ENCODE results near the gene STK32C. TPM values are rescaled to one million over a fixed set of nuclear protein-coding genes. Genes with fewer than 3 reads are reported as not detected.

Gene STK32C
- total RNA-seq, 2 donors from 2014 or later: 0.78 to 4.0 TPM

DNA sequence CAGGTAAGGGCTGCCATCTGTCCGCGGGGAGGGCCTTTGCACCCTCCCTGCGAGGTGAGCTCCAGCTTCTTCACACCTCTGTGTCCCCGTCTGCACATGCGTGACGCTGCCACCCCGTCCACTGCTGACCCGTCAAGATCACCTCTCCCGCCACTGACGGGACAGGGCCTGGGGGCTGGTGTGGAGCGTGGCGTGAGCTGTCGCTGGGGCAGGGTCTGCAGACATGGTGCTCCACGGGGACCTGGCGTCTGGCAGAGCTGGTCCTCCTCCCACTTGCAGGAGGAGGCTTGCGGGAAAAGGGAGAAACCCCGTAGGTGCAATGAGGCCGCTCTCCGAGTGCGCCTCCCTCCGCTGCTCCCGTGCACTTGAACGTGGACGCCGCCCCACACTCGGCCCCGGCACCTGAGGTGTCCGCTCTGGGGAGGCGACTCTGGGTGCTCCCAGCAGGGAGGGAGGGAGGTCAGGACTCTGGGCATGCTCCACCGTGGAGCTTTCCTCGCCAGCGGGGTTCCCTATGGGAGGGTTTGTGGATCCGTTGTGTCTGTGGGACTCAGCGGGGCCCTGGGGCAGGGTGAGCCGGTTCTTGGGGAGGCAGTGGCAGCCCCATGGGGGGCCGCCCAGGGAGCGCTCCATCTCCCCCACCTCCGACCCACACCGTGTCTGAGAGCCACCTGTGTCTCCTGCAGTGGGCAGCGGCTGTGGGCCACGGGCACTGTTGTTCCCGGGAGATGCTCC lies 138.6 kb downstream of the STK32C start:
- no peak for ATAC-seq
- peaks cover 0 to 3% of the 10 kb centered on the region in 2 donors for H3K27me3 ChIP-seq
- intact Hi-C loops (cut with DNase I): no loop called here

DNA sequence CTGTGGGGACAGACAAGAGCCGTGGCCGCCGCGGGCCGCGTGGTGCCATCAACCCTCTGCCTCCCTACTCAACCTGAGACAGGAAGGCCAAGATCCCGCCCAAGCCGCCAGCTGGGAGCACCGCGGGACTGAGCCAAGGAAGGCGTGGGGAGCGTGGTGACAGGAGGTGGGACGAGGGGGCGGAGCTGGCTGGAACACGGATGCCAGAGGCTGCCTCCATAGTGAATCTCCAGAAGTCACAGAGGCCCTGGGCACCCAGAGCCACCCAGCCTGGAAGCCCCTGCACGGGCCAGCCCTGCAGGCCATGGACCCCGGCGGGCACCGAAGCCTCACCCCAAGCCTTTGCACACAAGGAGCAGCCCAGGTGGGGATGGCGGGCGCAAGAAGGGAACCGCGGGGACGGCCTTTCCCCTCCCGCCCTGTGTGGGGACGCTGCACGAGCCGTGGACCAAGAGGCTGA lies 139.1 kb downstream of the STK32C start:
- intact Hi-C loops (cut with DNase I): no loop called here

More for the DNA sequence above, 138.6 kb downstream of the STK32C start:
- no peak overlapping the region for H3K27ac ChIP-seq
- TF ChIP-seq POLR2A (IDR thresholded peaks at IDR 0.05): no peak
- TF ChIP-seq, protein P1, sequence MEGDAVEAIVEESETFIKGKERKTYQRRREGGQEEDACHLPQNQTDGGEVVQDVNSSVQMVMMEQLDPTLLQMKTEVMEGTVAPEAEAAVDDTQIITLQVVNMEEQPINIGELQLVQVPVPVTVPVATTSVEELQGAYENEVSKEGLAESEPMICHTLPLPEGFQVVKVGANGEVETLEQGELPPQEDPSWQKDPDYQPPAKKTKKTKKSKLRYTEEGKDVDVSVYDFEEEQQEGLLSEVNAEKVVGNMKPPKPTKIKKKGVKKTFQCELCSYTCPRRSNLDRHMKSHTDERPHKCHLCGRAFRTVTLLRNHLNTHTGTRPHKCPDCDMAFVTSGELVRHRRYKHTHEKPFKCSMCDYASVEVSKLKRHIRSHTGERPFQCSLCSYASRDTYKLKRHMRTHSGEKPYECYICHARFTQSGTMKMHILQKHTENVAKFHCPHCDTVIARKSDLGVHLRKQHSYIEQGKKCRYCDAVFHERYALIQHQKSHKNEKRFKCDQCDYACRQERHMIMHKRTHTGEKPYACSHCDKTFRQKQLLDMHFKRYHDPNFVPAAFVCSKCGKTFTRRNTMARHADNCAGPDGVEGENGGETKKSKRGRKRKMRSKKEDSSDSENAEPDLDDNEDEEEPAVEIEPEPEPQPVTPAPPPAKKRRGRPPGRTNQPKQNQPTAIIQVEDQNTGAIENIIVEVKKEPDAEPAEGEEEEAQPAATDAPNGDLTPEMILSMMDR (IDR thresholded peaks at IDR 0.05): no peak
- no peak overlapping the region for H3K4me3 ChIP-seq
- no peak for DNase-seq
- WGBS, 2 donors: 81 to 85% methylated on average over 10 to 42 of the region's 42 CpGs
- no peaks in the 10 kb centered on the region for H3K9me3 ChIP-seq
- no peaks in the 10 kb centered on the region for H3K4me1 ChIP-seq
- H3K36me3 ChIP-seq (replicated peaks in 1 of 2; ENCODE audit: insufficient read depth in 1 of 2, low read depth in 2 of 2): no peaks in the 10 kb centered on the region

GRCh38 chr10:132167976-132168375 lies 139.8 kb downstream of the STK32C start:
- ATAC-seq (no peak), DNase-seq (no peak)
- Histone ChIP-seq H3K4me3 (no peak overlapping the region), H3K4me1 (peaks cover 5% of the 10 kb centered on the region), H3K9me3 (no peaks in the 10 kb centered on the region), H3K36me3 (replicated peaks in 1 of 2; ENCODE audit: insufficient read depth in 1 of 2, low read depth in 2 of 2) (no peaks in the 10 kb centered on the region), H3K27ac (no peak overlapping the region), H3K27me3 (peaks cover 0 to 3% of the 10 kb centered on the region in 2 donors)
- WGBS, 2 donors: 81% methylated on average over 16 to 17 of the region's 17 CpGs
- TF ChIP-seq, protein P1 (IDR thresholded peaks at IDR 0.05): no peak
- intact Hi-C loops (cut with DNase I): no loop called here

More for the DNA sequence above, 139.1 kb downstream of the STK32C start:
- Histone ChIP-seq H3K27me3 (peaks cover 0 to 3% of the 10 kb centered on the region in 2 donors), H3K36me3 (replicated peaks in 1 of 2; ENCODE audit: insufficient read depth in 1 of 2, low read depth in 2 of 2) (no peaks in the 10 kb centered on the region), H3K9me3 (no peaks in the 10 kb centered on the region), H3K4me3 (no peak overlapping the region), H3K4me1 (no peaks in the 10 kb centered on the region), H3K27ac (no peak overlapping the region)
- DNase-seq (no peak), ATAC-seq (no peak)
- WGBS, 2 donors: 73 to 76% methylated on average over 12 to 28 of the region's 28 CpGs
- no peak for TF ChIP-seq POLR2A (IDR thresholded peaks at IDR 0.05)
- TF ChIP-seq, protein P1 (IDR thresholded peaks at IDR 0.05): no peak

DNA sequence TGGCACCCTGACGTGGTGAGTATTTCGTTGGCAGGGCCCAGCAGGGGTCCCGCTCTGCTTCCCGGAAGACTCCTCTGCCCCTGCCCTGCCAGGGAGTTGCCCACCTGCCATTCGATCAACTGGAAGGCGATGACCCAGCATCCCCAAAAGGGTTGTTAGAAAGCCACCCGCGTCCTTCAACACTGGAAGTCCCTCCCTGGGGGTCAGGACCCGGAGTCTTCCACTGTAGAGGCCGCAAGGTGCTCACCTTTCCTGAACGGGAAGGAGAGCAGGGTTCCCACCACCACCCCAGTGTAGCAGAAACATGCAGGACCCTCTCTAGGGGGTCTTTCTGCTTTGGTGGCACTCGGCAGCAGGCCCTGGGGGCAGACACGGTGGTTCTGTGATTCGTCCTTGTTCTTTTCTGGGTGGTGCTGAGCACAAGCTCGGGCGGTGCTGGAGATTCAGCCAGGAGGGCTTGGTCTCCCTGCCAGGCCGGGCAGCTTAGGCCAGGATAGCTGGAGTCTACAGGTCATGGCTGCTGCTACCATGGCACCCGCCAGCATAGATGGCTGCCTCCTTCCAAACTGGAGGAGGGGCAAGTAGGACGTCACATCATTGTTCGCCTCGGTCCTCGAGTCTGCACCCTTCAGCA lies 140.6 kb downstream of the STK32C start:
- Histone ChIP-seq H3K4me1 (peaks cover 14% of the 10 kb centered on the region), H3K9me3 (no peaks in the 10 kb centered on the region), H3K27me3 (peaks cover 0 to 3% of the 10 kb centered on the region in 2 donors), H3K27ac (no peak overlapping the region), H3K36me3 (replicated peaks in 1 of 2; ENCODE audit: insufficient read depth in 1 of 2, low read depth in 2 of 2) (no peaks in the 10 kb centered on the region), H3K4me3 (no peak overlapping the region)
- ATAC-seq (no peak), DNase-seq (no peak)
- intact Hi-C loops (cut with DNase I): no loop called here
- 81% methylated on average over 16 to 22 of the region's 22 CpGs for WGBS, 2 donors
- TF ChIP-seq POLR2A (IDR thresholded peaks at IDR 0.05): no peak
- TF ChIP-seq, protein P1 (IDR thresholded peaks at IDR 0.05): no peak

Data from body of pancreas (tissue), 4 donors.